ENCODE results near the gene H1-8.
"Not testable (repeated sequence)": the region's sequence is repeated elsewhere in the genome, so short reads cannot be mapped to it uniquely, and the experiment has no call there.

The H1-8 gene

DNA sequence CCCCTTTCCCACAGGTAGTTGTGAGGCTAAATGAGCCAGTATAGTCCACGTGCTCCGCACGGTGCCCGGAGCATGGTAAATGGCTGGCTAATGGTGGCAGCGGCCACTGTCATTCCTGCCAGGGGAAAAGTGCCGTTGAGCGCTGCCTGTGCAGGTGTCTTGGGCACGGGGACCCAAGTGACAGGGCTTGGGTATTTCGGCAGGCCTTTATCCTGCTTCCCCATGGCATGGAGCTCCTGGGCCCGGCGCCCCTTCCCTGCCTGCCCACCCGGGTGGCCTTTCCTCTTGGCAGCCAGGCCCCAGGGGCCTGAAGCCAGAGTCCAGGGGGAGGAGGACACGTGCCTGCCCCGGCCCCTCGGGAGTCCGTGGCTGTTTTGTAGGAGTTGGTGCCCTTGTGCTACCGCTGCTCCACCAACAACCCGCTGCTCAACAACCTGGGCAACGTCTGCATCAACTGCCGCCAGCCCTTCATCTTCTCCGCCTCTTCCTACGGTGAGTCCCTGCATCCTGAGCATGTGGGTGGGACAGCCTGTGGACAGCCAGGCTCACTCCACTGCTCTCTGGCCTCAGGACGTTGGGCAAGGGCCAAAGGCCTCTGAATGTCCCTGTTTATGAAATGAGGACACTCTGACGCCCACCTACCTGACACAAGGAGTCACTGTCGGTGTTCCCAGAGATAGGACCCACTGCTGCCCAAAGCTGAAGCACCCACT lies 27.7 kb upstream of the H1-8 start:
- DNase-seq (ENCODE audit: low read depth in 2 of 2): not testable (repeated sequence)

DNA sequence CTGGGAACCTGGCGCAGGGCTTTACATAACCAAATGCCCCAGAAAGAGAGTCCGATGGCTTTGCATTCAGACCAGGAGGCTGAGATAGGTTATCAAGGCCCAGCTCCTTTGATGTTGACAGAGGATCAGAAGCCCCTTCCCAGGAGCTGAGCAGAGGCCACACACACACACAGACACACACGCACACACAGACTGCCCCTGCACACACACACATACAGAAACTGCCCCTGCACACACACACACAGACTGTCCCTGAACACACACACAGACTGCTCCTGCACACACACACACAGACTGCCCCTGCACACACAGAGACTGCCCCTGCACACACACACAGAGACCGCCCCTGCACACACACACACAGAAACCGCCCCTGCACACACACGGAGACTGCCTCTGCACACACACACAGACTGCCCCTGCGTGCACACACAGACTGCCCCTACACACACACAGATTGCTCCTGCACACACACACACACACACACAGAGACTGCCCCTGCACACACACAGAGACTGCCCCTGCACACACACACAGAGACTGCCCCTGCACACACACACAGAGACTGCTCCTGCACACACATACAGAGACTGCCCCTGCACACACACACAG lies 27.0 kb upstream of the H1-8 start:
- not testable (repeated sequence) for DNase-seq (ENCODE audit: low read depth in 2 of 2)

DNA sequence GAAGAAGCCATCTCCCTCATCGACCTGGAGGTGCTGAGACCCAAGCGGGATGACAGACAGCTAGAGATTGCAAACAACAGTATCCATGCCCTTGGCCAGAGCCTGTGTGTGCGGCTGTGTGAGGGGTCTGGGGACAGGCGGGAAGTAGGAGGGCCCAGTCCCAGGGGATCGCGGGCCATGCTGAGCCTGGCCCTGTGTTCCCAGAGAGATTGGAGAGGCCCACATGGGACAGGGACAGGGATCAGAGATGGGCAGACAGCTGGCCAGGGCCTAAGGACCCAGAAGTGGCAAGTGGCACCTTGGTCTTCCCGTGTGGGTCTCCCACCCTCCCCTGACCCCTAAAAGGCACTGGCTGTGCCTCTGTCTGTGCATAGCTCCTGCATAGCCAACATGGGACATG lies 25.5 kb upstream of the H1-8 start:
- DNase-seq (ENCODE audit: low read depth in 2 of 2): no peak

- no peak for DNase-seq (ENCODE audit: low read depth in 2 of 2)
Measured at GRCh38 chr3:129518038-129518561, 24.9 kb upstream of the H1-8 start.

DNA sequence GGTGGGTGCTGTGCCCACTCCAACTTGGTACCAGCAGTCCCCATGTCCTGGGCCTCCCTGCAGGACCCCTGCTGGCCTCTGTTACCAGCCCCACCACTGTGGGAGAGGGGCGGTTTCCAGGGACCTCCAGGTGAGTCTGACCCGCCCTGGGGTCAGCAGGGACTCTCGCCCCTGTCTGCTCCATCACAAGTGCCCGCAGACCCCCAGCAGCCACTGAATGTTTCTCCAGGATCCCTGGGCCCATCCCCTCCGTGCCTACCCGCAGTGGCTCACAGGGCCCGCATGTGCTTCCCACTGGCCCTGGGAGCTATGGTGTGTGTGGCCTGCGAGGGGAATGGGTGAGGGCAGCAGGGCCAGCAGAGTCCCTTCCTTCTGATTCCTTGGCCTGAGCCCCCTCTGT lies 24.4 kb upstream of the H1-8 start:
- DNase-seq (ENCODE audit: low read depth in 2 of 2): no peak

- DNase-seq (ENCODE audit: low read depth in 2 of 2): no peak
Measured at GRCh38 chr3:129519449-129519848, 23.5 kb upstream of the H1-8 start.

GRCh38 chr3:129519896-129520715 lies 22.9 kb upstream of the H1-8 start:
- no peak for DNase-seq (ENCODE audit: low read depth in 2 of 2)

DNA sequence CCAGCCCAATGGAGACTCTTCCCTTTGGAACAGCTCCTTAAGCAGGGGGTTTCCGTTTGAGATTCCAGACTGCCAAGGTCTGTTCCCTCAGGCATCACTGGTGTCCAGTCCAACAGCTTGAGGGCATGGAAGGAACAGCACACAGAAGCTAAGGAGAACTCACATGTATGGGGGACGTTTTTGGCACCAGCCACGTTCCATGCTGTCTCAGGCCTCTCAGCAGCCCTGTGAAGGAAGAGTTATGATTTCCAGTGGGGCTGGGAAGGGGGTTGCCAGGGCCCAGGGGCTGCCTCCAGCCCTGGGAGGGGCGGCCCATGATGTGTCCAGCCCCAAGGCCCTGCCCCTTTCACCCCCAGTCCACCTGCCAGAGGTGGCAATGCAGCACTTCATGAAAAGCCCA lies 22.0 kb upstream of the H1-8 start:
- no peak for DNase-seq (ENCODE audit: low read depth in 2 of 2)

DNA sequence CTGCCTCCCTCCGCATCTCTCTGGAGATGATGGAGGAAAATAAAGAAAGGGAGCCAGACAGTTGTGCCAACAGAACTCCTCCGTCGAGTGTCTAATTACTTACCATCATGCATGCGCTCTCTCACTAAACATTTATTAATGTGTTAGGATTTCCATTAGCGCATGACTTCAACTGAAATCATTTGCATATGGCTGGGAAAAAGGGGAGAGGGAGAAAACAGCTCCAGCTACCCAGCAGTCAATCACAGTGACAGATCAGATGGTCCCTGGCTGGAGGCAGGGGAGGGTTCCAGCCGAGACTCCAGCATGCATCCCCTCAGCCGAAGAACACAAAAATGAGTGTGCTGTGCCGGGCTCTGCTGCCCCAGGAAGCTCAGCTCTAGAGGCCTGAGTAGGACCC lies 21.4 kb upstream of the H1-8 start:
- no peak for DNase-seq (ENCODE audit: low read depth in 2 of 2)

DNA sequence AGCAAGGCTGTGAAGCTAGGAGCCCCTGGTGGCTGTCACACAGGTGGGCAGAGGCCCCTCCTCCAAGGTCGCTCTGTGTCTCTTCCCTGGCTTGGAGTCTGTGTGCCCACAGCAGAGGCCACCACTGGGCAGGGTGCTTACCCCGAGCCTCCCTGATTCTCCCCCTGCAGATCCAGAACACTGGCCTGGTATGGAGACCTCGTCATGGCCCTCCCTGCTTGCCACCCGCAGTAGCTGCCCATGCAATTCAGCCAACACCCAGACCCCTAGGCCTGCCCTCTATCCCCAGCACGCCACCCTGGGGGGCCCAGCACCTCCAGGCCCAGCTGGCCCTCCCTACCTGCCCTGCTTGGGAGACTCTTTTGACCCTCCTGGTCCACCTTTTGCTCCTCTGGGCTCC lies 20.0 kb upstream of the H1-8 start:
- DNase-seq (ENCODE audit: low read depth in 2 of 2): no peak

GRCh38 chr3:129524081-129524480 lies 18.9 kb upstream of the H1-8 start:
- no peak for DNase-seq (ENCODE audit: low read depth in 2 of 2)

DNA sequence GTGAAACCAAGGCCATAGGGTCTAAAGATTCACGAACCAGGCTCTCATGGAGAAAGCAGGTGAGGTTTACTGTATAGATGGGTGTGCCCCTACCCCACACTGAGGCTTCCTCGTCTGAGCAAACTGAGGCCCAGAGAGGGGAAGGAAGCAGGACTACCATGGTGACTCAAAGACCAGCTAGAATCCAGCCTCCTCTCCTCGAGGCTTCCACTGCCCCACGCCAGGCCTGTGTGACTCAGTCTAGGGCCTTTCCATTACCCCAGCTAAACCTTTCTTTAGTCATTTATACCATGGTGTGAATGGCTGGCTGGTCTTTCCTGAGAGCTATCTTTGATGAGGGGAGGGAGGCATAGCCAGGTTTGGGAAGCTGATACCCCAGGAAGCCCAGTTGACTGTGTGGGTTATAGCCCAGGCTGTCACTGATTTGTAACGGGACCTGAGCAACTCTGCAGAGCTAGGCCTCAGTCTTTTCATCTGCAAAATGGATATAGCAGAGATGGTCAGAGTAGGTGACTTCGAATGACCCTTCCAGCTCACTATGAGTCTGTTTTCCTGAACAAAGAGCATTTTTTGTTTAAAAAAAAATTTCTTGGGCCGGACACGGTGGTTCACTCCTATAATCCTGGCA lies 17.5 kb upstream of the H1-8 start:
- no peak for DNase-seq (ENCODE audit: low read depth in 2 of 2)

DNA sequence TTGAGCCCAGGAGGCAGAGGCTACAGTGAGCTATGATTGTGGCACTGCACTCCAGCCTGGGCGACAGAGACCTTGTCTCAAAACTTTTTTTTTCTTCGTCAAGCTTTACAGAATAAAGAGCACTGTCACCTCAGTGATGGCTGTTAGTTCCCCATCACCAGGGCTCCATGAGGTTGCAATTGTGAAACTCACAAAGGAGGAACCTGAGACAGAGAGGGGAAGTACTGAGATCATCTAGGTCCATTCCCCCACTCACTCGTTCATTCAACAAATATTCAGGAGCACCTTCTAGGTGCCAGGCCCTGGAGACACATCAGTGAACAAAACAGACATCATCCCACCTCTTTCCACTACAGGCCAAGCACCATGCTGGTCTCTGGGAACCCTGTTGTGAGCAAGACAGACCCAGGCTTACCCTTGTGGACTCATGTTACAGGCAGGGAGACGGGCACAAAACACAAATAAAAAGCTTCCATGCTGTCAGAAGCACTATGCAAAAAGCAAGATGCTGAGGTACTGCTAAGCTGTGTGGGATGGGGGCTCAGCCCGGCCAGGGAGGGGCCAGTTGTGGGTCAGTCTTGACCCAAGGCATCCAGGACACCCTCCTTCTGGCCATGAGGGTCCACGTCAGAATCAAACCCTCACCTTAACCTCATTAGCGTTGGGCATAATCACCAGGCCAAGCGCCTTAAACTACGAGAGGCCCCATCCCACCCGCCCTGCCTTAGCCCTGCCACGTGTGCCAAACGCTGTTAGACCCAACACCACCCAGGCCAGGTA lies 16.7 kb upstream of the H1-8 start:
- no peak for DNase-seq (ENCODE audit: low read depth in 2 of 2)

- no peak for DNase-seq (ENCODE audit: low read depth in 2 of 2)
Measured at GRCh38 chr3:129527262-129527661, 15.7 kb upstream of the H1-8 start.

GRCh38 chr3:129528589-129529100 lies 14.3 kb upstream of the H1-8 start, which contains the start of gene RHO:
Gene RHO (plus strand): TSS chr3:129528639. CDS start chr3:129528734, 95 bp downstream.
- no peak for DNase-seq (ENCODE audit: low read depth in 2 of 2)

GRCh38 chr3:129529436-129530210 lies 13.4 kb upstream of the H1-8 start:
- DNase-seq (ENCODE audit: low read depth in 2 of 2): no peak

DNA sequence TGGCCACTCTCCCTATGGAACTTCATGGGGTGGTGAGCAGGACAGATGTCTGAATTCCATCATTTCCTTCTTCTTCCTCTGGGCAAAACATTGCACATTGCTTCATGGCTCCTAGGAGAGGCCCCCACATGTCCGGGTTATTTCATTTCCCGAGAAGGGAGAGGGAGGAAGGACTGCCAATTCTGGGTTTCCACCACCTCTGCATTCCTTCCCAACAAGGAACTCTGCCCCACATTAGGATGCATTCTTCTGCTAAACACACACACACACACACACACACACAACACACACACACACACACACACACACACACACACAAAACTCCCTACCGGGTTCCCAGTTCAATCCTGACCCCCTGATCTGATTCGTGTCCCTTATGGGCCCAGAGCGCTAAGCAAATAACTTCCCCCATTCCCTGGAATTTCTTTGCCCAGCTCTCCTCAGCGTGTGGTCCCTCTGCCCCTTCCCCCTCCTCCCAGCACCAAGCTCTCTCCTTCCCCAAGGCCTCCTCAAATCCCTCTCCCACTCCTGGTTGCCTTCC lies 12.7 kb upstream of the H1-8 start:
- DNase-seq (ENCODE audit: low read depth in 2 of 2): no peak

DNA sequence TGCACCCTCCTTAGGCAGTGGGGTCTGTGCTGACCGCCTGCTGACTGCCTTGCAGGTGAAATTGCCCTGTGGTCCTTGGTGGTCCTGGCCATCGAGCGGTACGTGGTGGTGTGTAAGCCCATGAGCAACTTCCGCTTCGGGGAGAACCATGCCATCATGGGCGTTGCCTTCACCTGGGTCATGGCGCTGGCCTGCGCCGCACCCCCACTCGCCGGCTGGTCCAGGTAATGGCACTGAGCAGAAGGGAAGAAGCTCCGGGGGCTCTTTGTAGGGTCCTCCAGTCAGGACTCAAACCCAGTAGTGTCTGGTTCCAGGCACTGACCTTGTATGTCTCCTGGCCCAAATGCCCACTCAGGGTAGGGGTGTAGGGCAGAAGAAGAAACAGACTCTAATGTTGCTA lies 12.2 kb upstream of the H1-8 start:
- no peak for DNase-seq (ENCODE audit: low read depth in 2 of 2)

DNA sequence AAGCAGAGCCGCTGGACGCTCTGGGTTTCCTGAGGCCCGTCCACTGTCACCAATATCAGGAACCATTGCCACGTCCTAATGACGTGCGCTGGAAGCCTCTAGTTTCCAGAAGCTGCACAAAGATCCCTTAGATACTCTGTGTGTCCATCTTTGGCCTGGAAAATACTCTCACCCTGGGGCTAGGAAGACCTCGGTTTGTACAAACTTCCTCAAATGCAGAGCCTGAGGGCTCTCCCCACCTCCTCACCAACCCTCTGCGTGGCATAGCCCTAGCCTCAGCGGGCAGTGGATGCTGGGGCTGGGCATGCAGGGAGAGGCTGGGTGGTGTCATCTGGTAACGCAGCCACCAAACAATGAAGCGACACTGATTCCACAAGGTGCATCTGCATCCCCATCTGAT lies 11.3 kb upstream of the H1-8 start:
- DNase-seq (ENCODE audit: low read depth in 2 of 2): no peak

DNA sequence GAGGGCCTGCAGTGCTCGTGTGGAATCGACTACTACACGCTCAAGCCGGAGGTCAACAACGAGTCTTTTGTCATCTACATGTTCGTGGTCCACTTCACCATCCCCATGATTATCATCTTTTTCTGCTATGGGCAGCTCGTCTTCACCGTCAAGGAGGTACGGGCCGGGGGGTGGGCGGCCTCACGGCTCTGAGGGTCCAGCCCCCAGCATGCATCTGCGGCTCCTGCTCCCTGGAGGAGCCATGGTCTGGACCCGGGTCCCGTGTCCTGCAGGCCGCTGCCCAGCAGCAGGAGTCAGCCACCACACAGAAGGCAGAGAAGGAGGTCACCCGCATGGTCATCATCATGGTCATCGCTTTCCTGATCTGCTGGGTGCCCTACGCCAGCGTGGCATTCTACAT lies 10.7 kb upstream of the H1-8 start:
- DNase-seq (ENCODE audit: low read depth in 2 of 2): no peak

All from stimulated activated CD8-positive, alpha-beta memory T cell treated with anti-CD3 and anti-CD28 coated beads, Interleukin-15, amount 100 ng/mL, for 48 hours (primary cell).